BLaER1 treated with 17β-estradiol and CSF1 and Interleukin-3, amounts not matched to agents 10 nM and 100 nM (cell line): ENCODE data around the gene FBXO4.
"Not testable (repeated sequence)": the region's sequence is repeated elsewhere in the genome, so short reads cannot be mapped to it uniquely, and the experiment has no call there.

Experiments used
- H3K27ac ChIP-seq, 11 experiments: shearing (Covaris generic); formaldehyde crosslinking; 2 replicates each; pipeline ENCODE4 v1.8.1; 2022
- H3K27me3 ChIP-seq, 11 experiments: shearing (Covaris generic); formaldehyde crosslinking; 2 replicates each; pipeline ENCODE4 v1.8.1; 2022
- H3K36me3 ChIP-seq, 11 experiments: shearing (Covaris generic); formaldehyde crosslinking; 2 replicates each; pipeline ENCODE4 v1.8.1; 2022
- H3K4me1 ChIP-seq, 10 experiments: shearing (Covaris generic); formaldehyde crosslinking; 2 replicates each; pipeline ENCODE4 v1.8.1; 2022
- H3K4me2 ChIP-seq, 11 experiments: shearing (Covaris generic); formaldehyde crosslinking; 2 replicates each; pipeline ENCODE4 v1.8.1; 2022
- H3K4me3 ChIP-seq, 10 experiments: shearing (Covaris generic); formaldehyde crosslinking; 2 replicates each; pipeline ENCODE4 v1.8.1; 2022
- H3K9ac ChIP-seq, 11 experiments: shearing (Covaris generic); formaldehyde crosslinking; 2 replicates each; pipeline ENCODE4 v1.8.1; 2022
- H3K9me3 ChIP-seq, 11 experiments: shearing (Covaris generic); formaldehyde crosslinking; replicated peaks in 1 of 11; 2 replicates each; pipeline ENCODE4 v1.8.1; 2022
- H4K20me1 ChIP-seq, 11 experiments: shearing (Covaris generic); formaldehyde crosslinking; 2 replicates each; pipeline ENCODE4 v1.8.1; 2022
- Cebpa-rat ChIP-seq, 11 experiments: shearing (Covaris generic); IDR thresholded peaks; 2 replicates each; pipeline ENCODE4 v1.8.1; 2022

FBXO4 gene

GRCh38 chr5:41962491-41962890, 37.4 kb downstream of the FBXO4 start:
- 0 out of 22 replicates have a peak, but pooled peaks cover 0 to 4% (median 0%) of the 10 kb centered on the region in 11 experiments for H3K36me3 ChIP-seq
- no peak overlapping the region for H3K4me3 ChIP-seq
- H3K9me3 ChIP-seq = peaks cover 15 to 41% (median 26%) of the 10 kb centered on the region in 11 experiments
- H4K20me1 ChIP-seq = no peaks in the 10 kb centered on the region
- H3K4me1 ChIP-seq = no peaks in the 10 kb centered on the region
- H3K9ac ChIP-seq = no peak overlapping the region
- TF ChIP-seq Cebpa-rat (IDR thresholded peaks at IDR 0.05) = no peak
- no peak overlapping the region for H3K4me2 ChIP-seq
- H3K27ac ChIP-seq = no peak overlapping the region
- H3K27me3 ChIP-seq = no peaks in the 10 kb centered on the region

GRCh38 chr5:41966401-41967105, 41.5 kb downstream of the FBXO4 start:
- no peaks in the 10 kb centered on the region for H3K36me3 ChIP-seq
- no peak overlapping the region for H3K27ac ChIP-seq
- H3K27me3 ChIP-seq = no peaks in the 10 kb centered on the region
- H3K4me2 ChIP-seq = no peak overlapping the region
- H3K4me1 ChIP-seq = no peaks in the 10 kb centered on the region
- H4K20me1 ChIP-seq = no peaks in the 10 kb centered on the region
- no peak overlapping the region for H3K9ac ChIP-seq
- no peak for TF ChIP-seq Cebpa-rat (IDR thresholded peaks at IDR 0.05)
- peaks cover 1 to 20% (median 6%) of the 10 kb centered on the region in 11 experiments; a peak in 19 of 22 replicates for H3K9me3 ChIP-seq
- H3K4me3 ChIP-seq = no peak overlapping the region

GRCh38 chr5:41967401-41967800, 42.3 kb downstream of the FBXO4 start:
- H4K20me1 ChIP-seq = no peaks in the 10 kb centered on the region
- no peaks in the 10 kb centered on the region for H3K36me3 ChIP-seq
- no peaks in the 10 kb centered on the region for H3K4me1 ChIP-seq
- H3K9ac ChIP-seq = no peak overlapping the region
- peaks cover 0 to 16% (median 5%) of the 10 kb centered on the region in 11 experiments; a peak in 12 of 22 replicates for H3K9me3 ChIP-seq
- TF ChIP-seq Cebpa-rat (IDR thresholded peaks at IDR 0.05) = no peak
- no peak overlapping the region for H3K4me2 ChIP-seq
- no peak overlapping the region for H3K4me3 ChIP-seq
- no peaks in the 10 kb centered on the region for H3K27me3 ChIP-seq
- no peak overlapping the region for H3K27ac ChIP-seq

GRCh38 chr5:41968153-41968723, 43.2 kb downstream of the FBXO4 start:
- Histone ChIP-seq H3K27me3 (no peaks in the 10 kb centered on the region), H3K4me3 (no peak overlapping the region), H3K36me3 (no peaks in the 10 kb centered on the region), H3K9ac (no peak overlapping the region), H3K9me3 (peaks cover 0 to 19% (median 5%) of the 10 kb centered on the region in 11 experiments; a peak in 11 of 22 replicates), H3K4me1 (no peaks in the 10 kb centered on the region), H4K20me1 (no peaks in the 10 kb centered on the region), H3K4me2 (no peak overlapping the region), H3K27ac (no peak overlapping the region)
- TF ChIP-seq Cebpa-rat (IDR thresholded peaks at IDR 0.05) = no peak

GRCh38 chr5:41973087-41973486, 48.0 kb downstream of the FBXO4 start:
- Histone ChIP-seq H3K27ac (no peak overlapping the region), H3K27me3 (no peaks in the 10 kb centered on the region), H4K20me1 (no peaks in the 10 kb centered on the region), H3K9me3 (peaks cover 0 to 12% (median 3%) of the 10 kb centered on the region in 11 experiments; a peak in 9 of 22 replicates), H3K9ac (no peak overlapping the region), H3K36me3 (no peaks in the 10 kb centered on the region), H3K4me3 (no peak overlapping the region), H3K4me1 (no peaks in the 10 kb centered on the region), H3K4me2 (no peak overlapping the region)
- TF ChIP-seq Cebpa-rat (IDR thresholded peaks at IDR 0.05) = no peak

- Histone ChIP-seq H3K4me3 (no peak overlapping the region), H3K4me1 (no peaks in the 10 kb centered on the region), H3K36me3 (no peaks in the 10 kb centered on the region), H3K9ac (no peak overlapping the region), H3K27me3 (no peaks in the 10 kb centered on the region), H3K27ac (no peak overlapping the region), H3K4me2 (no peak overlapping the region), H4K20me1 (no peaks in the 10 kb centered on the region), H3K9me3 (peaks cover 0 to 7% (median 0%) of the 10 kb centered on the region in 11 experiments; a peak in 5 of 22 replicates)
- TF ChIP-seq Cebpa-rat (IDR thresholded peaks at IDR 0.05) = no peak
These were observed 48.8 kb downstream of the FBXO4 start for GRCh38 chr5:41973887-41974286.

- no peak overlapping the region for H3K4me3 ChIP-seq
- no peak for TF ChIP-seq Cebpa-rat (IDR thresholded peaks at IDR 0.05)
These were observed 53.6 kb downstream of the FBXO4 start for GRCh38 chr5:41978676-41979075.

GRCh38 chr5:41980396-41980795, 55.3 kb downstream of the FBXO4 start:
- no peaks in the 10 kb centered on the region for H3K4me1 ChIP-seq
- no peak overlapping the region for H3K9ac ChIP-seq
- no peak overlapping the region for H3K4me2 ChIP-seq
- TF ChIP-seq Cebpa-rat (IDR thresholded peaks at IDR 0.05) = no peak
- no peak overlapping the region for H3K27ac ChIP-seq
- no peaks in the 10 kb centered on the region for H3K27me3 ChIP-seq
- no peaks in the 10 kb centered on the region for H4K20me1 ChIP-seq
- H3K36me3 ChIP-seq = no peaks in the 10 kb centered on the region
- H3K9me3 ChIP-seq = peaks cover 0 to 4% (median 0%) of the 10 kb centered on the region in 11 experiments; a peak in 1 of 22 replicates
- H3K4me3 ChIP-seq = no peak overlapping the region

More at GRCh38 chr5:41978676-41979075, 53.6 kb downstream of the FBXO4 start:
- Histone ChIP-seq H3K27ac (no peak overlapping the region), H3K9me3 (peaks cover 0 to 4% (median 0%) of the 10 kb centered on the region in 11 experiments; a peak in 1 of 22 replicates), H3K4me2 (no peak overlapping the region), H3K36me3 (no peaks in the 10 kb centered on the region), H3K4me1 (no peaks in the 10 kb centered on the region), H4K20me1 (no peaks in the 10 kb centered on the region), H3K27me3 (no peaks in the 10 kb centered on the region), H3K9ac (no peak overlapping the region)

- no peaks in the 10 kb centered on the region for H3K27me3 ChIP-seq
- no peak overlapping the region for H3K27ac ChIP-seq
- H3K9ac ChIP-seq = no peak overlapping the region
- H3K36me3 ChIP-seq = no peaks in the 10 kb centered on the region
- H3K4me2 ChIP-seq = no peak overlapping the region
- no peaks in the 10 kb centered on the region for H4K20me1 ChIP-seq
- peaks cover 0 to 4% (median 0%) of the 10 kb centered on the region in 11 experiments; a peak in 1 of 22 replicates for H3K9me3 ChIP-seq
- no peak overlapping the region for H3K4me3 ChIP-seq
- TF ChIP-seq Cebpa-rat (IDR thresholded peaks at IDR 0.05) = no peak
- no peaks in the 10 kb centered on the region for H3K4me1 ChIP-seq
These were observed 55.8 kb downstream of the FBXO4 start for GRCh38 chr5:41980870-41981269.

- not testable (repeated sequence) for H3K9ac ChIP-seq, H3K9me3 ChIP-seq, H3K4me2 ChIP-seq, H3K4me3 ChIP-seq, H3K27ac ChIP-seq, H3K4me1 ChIP-seq, H4K20me1 ChIP-seq, H3K27me3 ChIP-seq, H3K36me3 ChIP-seq
These were observed 57.8 kb downstream of the FBXO4 start for GRCh38 chr5:41982858-41983257.
